DMS79 treated with DMSO at 0.1 percent for 48 hours (cell line): ENCODE results near the gene CRB1.
"Not testable (repeated sequence)": the region's sequence is repeated elsewhere in the genome, so short reads cannot be mapped to it uniquely, and the experiment has no call there.

ENCODE experiments used
- DNase-seq: peaks from one replicate; lab custom pipeline; 2025; lab: John Stamatoyannopoulos, UW

Gene CRB1

DNA sequence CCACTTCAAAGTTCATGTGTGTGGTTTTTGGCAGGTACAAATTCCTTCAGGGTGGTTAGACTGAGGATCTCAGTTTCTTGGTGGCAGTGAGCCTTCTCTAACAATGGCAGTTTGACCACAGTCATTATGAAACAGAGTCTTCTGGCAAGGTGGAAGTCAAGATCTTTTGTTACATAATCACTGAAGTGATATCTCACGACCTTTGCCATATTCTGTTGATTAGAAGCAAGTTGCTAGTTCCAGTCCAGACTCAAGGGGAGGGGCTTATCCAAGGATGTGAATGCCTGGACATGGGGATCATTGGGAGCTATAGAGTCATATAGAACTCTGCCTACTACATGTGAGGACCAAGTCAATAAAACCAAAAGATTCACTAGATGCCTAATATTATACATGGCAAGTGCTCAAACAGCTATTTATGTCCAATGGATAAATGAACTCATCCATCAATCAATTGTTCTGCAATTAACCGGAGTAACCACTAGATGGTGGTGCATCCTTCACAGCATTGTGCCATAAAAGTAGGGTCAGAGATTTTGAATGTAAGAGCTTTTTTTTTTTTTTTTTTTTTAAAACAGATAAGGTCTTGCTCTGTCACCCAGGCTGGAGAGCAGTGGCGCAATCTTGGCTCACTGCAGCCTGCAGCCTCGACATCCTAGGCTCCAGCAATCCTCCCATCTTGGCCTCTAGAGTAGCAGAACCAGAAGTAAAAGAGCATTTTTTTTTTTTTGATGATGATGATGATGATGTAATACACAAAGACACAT lies 131.9 kb downstream of the CRB1 start:
- no peak for DNase-seq

DNA sequence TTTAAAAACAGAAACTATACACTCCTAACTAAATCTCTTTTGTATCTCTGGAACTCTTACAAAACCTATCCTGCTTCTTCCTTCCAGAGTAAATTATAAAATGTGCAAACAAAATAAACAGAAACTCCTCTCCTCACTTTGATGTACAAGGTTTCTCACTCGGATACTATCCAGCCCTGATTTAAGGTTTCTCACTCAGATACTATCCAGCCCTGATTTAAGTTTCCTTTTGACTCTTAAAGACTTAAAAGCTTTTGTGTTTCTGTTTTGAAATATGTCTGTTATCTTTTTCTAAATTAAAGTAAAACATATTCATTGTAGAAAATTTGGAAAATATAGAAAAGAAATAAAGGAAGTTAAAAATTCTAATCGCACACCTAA lies 132.5 kb downstream of the CRB1 start:
- DNase-seq = no peak

DNA sequence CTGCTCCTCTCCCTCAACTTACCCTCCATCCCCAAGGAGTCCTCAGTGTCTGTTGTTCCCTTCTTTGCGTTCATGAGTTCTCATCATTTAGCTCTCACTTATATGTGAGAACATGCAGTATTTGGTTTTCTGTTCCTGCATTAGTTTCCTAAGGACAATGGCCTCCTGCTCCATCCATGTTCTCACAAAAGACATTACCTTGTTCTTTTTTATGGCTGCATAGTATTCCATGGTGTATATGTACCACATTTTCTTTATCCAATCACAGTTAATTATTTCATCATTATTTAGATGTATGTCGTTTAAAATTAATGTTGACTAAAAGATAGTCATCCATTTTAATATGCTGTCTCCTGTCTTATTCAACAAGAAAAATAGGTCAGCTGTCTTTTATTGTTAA lies 134.1 kb downstream of the CRB1 start:
- DNase-seq = no peak

DNA sequence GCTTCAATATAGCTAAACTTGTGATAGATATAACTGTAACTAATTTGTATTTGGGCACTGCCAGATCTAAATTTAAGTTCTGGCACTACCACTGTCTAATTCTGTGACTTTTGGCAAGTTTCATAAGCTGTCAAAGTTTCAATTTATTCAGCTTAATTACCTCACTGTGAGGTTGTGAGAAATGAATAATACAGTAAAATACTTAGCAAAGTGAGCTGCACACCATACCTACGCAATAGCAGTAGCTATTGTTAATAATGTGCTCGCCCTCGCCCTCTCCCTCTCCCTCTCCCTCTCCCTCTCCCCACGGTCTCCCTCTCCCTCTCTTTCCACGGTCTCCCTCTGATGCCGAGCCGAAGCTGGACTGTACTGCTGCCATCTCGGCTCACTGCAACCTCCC lies 136.7 kb downstream of the CRB1 start:
- DNase-seq = not testable (repeated sequence)

DNA sequence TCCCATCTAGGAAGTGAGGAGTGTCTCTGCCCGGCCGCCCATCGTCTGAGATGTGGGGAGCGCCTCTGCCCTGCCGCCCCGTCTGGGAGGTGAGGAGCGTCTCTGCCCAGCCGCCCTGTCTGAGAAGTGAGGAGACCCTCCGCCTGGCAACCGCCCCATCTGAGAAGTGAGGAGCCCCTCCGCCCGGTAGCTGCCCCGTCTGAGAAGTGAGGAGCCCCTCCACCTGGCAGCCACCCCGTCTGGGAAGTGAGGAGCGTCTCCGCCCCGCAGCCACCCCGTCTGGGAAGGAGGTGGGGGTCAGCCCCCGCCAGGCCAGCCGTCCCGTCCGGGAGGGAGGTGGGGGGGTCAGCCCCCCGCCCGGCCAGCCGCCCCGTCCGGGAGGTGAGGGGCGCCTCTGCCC lies 137.6 kb downstream of the CRB1 start:
- not testable (repeated sequence) for DNase-seq

DNA sequence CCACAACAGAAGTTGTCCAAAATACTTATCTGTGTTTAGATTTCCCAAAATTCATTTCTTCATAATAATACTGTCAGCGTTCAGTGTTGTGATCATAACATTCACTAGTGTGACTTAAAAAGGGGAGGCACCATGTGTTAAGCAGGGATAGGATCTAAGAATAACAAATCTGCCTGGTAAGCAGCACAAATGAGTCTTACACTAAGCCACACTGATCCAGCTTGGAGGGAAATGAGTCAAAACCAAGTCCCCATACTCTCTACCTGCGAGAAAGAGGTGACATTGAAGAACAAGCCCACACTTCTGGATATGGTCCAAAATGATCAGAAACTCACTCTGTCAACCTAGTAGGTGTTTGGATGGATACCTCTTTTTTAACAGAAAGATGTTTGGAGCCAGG lies 145.5 kb downstream of the CRB1 start:
- DNase-seq = no peak

DNA sequence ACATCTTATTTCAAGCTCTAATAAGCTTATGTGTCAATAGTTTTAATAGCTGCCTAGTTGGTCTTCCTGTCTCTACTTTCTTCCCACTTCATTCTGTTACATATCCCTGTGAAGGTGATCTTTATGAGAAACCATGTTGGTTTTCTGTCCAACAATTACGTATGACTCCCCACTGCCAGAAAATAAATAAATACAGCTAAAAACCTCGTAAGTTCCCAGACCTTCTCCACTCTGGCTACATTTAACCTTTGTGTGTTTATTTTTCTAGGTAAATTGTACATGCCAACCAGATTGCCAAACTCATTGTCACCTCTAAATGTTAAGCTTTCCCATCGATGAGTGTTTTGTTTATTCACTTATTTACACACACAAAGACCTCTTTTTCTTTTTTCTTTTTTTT lies 147.2 kb downstream of the CRB1 start:
- no peak for DNase-seq

DNA sequence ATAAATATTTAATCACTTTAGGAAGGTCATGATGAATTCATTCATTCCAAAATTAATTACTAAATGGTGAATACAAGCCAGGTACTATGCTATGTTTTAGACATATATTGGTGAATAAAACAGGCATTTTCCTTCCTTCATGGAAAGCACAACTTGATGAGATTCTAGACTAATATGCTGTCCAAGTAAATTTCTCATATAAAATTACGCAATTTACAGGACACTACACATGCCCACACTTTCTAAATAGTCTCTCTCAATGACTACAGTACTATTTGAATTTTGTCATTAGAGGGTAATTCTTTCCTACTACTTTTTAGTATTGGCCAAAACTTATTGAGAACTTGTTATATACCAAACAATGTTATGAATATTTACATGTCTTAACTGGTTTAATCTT lies 150.6 kb downstream of the CRB1 start:
- DNase-seq = no peak

DNA sequence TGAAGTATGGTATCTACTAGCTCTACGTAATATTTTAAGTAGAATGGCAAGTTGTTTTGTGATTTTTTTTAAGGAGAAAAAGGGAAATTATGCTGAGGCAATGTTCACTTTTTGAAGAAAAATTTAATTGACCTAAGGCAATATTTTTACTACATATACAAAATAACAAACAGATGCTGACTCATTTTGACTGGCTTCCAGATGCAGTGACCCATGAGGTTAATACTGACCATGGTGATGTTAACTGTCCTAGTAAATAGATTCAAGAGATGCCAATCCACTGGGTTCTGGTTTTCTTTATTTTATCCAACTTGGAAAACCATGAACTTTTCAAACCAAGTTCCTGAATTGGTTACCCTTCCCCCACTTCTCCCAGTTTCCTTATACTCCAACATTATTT lies 154.9 kb downstream of the CRB1 start:
- DNase-seq = no peak

DNA sequence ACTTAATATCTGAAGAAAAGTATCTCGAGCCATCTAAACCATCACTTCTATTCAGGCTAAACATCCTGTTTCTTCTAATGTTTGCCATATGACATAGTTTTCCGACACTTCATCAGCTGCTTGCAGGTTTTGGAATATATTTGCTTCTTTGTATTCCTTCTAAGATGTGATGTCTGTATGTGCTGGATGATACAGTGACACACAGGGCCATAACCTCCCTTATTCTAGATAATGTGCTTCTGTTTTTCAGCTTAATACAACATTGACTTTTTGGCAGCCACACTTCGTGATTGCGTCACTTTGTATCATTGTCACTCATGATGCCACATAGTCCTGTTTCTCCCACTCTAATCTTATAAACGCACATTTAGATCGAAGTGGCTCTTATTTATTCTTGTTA lies 156.3 kb downstream of the CRB1 start:
- DNase-seq = no peak

DNA sequence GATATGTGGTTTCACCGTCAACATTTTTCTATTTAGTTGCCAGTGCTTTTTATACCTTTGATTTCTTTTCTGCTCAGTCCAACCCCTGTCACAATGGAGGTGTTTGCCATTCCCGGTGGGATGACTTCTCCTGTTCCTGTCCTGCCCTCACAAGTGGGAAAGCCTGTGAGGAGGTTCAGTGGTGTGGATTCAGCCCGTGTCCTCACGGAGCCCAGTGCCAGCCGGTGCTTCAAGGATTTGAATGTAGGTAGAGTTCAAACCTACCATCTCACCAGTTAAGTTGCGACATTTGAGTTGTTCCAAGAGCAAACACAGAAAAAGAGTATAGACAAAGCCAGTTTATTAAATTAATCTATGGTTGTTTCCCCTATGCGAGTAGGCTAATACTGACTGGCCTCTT lies 161.3 kb downstream of the CRB1 start:
- DNase-seq = no peak

DNA sequence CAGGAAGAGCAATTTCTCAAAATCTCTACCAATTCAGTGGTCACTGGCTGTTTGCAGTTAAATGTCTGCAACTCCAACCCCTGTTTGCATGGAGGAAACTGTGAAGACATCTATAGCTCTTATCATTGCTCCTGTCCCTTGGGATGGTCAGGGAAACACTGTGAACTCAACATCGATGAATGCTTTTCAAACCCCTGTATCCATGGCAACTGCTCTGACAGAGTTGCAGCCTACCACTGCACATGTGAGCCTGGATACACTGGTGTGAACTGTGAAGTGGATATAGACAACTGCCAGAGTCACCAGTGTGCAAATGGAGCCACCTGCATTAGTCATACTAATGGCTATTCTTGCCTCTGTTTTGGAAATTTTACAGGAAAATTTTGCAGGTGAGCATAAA lies 167.2 kb downstream of the CRB1 start:
- no peak for DNase-seq

DNA sequence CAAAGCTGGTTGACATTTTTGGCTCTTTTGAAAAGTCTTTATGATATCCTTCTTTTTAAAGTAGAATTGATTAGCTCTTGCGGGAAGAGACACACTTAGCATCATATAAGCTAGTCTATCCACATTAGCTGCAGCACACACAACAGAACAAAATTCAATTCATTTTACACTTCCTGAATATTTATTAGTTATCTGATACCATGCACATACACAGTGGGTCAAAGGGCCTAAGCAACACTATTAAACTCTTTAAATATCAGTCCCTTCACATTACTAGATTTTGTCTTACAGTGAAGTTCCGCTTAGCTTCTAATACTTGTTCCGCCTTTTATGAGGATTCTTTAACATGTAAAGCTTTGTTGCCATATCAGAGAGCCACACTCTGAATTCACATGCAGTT lies 169.5 kb downstream of the CRB1 start:
- DNase-seq = no peak

DNA sequence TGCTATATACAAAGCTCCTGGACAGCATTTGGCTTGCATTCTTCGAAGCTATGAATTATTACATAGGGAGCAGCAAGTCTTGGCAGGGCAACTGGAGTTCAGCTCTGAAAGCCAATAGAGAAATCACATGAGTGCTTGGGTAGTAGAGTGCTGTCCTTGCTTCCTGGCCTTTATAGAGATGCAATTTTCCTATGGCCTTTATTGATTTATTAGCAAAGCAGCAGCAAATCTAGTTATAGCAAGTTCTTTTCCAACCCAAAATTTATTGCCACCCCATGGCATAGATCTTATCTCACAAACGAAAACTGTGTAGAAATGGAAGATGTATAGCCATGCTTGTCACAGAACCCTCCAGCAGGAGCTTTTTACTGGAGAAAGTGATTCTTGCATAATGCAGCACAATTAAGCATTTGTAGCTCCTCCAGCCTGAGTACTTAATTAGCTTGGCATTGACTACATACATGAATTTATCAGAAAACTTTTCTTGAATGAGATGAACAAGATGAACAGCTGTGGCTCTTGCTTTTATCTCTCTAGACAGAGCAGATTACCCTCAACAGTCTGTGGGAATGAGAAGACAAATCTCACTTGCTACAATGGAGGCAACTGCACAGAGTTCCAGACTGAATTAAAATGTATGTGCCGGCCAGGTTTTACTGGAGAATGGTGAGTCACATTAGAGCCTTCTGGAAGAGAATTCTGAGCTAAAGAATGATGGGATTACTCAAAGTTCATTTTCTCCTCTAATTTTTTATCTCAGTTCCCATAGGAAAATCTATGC lies 170.1 kb downstream of the CRB1 start:
- DNase-seq = no peak

DNA sequence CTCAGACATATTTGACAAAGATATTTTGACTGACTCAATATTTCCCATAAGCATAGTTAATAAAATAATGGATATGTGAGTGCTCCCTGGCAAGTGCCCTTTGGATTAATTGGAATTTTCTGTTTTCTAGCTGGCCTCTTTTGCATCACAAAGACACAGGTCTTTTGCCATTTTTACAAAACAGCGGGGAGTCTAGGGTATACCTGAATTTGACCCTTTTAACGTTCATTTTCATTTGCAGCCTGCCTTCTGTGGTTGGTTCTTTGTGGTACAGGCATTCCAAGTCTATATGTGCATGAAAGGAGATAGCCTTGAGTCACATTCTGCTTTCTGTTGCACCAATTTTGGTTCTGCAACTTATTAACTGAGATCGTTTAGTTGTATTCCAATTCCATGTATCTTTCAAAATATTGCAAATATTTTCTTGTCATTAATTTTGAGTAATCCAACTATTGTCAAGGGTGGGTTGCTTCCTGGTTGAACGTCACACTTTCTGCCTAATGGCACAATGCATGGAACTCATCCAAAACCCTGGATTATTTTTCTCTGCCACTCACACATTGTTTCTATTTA lies 171.7 kb downstream of the CRB1 start:
- no peak for DNase-seq

DNA sequence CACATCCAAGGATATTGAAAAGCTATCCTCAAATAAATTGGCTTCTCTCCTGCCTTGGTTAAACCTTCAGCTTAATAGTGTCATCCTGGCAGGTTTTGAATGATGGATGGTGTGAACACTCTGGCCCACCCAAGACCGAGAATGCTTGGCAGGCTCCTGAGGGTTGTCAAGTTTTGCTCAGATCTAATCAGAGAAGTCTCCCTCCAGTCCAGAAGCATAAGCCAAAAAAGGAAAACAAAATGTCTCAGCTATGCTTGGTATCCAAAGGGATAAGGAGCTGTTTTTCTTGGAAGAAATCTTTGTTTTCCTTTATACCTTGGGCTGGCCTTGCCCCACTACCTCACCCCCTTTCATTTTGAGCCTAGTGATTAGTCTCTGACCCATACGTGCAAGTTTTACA lies 172.7 kb downstream of the CRB1 start:
- no peak for DNase-seq

DNA sequence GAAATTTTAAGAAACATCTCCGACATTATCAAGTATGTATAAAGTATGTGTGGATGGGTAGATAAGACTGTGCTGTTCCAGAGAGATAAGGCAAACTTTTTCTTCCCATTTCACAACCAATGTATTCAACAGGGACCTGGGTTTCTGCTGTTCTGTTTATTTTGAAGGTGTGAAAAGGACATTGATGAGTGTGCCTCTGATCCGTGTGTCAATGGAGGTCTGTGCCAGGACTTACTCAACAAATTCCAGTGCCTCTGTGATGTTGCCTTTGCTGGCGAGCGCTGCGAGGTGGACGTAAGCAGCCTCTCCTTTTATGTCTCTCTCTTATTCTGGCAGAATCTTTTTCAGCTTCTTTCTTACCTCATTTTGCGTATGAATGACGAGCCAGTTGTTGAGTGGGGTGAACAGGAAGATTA lies 174.0 kb downstream of the CRB1 start:
- DNase-seq = no peak

DNA sequence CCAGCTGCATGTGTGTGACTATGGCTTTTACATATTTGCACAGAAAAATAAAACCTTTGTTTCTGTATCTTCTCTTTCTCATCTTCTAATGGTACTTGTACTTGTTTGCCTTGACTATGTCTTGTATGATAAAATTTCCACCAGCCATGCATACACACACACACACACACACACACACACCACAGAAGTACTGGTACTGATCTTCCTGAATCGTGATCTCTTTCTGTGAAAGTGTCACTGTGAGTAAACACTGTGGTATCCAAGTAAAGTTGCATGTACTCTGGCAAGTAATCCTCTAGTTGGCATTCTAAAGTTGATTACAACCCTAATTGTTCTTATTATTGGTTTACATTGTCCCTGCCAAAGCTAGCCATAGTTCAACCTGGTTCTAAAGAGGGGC lies 176.7 kb downstream of the CRB1 start:
- no peak for DNase-seq

DNA sequence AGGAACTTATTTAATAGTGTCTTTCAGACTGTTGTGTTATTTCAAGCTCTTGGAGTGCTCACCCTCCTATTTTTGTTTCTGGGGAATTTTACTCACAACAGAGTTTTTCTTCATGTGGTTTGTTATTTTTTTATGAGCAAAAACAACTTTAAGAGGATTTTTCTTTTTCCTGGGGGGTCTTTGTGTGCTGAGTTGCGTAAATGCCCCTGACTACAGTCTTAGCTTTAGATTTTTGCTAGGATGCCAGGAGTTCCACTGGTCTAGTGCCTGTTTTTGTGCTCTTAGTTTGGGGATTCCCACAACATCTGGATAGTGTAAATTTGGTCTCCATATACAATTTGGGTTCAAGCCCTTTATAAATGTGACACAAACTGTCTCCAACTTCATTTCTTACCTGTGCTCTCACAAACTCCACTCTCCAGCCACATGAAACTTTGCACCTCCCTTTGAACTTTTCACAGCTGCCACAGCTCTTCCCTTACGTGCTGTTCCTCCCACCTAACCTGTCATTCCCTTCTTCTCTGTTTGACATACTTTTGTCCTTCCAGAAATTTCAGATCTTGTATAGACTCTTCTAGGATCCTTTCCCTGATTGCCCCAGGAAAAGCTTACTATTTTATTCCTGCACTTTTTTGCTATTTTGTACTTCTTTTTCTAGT lies 180.2 kb downstream of the CRB1 start:
- no peak for DNase-seq

DNA sequence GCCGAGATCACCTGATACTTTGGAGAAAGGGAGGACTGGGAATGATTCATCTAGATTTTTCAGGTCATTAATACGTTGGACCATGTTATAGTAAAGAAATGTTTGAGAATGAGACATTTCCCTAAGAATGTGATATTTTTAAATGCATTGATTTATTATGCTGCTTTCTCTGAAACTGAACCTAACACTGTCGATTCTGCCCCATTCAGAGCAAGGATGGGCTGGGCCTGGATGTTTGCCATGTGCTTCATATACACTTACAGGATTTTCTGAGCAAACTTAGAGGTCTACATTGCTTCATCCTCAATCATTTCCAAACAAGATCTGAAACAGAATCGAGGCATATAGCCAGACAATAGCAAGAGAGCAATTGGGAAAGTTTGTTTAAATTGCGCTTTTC lies 183.3 kb downstream of the CRB1 start:
- DNase-seq = no peak

DNA sequence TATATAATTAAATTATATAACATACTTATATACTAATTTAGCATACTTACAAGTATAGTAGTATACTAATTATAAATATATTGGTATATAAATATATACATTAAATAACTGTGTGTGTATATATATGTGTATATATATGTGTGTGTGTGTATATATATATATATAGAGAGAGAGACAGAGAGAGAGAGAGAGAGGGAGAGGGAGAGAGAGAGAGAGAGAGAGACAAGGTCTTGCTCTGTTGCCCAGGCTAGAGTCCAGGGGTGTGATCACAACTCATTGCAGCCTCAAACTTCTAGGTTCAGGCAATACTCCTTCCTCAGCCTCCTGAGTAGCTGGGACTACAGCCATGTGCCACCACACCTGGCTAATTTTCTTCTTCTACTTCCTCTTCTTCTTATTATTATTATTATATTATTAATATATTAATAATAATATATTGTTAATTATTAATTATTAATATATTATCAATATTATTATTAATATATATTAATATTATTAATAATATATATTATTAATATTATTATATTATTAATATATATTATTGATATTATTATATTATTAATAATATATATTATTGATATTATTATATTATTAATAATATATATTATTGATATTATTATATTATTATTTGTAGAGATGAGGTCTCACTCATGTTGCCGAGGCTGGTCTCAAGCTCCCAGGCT lies 185.5 kb downstream of the CRB1 start:
- no peak for DNase-seq

DNA sequence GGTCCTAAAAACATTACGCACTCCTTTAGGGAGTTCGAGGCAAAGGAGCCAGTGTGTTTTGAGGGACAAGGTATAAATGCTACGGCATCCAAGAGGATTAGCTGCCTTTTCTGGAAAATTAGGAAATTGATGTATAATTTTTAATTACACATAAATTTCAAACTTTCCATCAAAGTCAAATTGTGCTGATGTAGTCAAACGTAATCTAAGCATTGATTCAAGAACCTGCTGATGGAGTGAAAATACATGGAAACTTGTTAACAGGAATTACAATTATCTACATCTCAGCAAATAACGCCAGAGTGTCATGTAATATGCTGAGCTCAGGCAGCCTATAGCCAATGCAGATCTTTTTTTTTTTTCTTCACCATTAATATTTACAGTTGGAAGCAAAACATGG lies 194.5 kb downstream of the CRB1 start:
- no peak for DNase-seq
